Embryonic facial prominence (tissue), 1 donor: ENCODE measurements around the gene CNOT9.
"Not testable (repeated sequence)": the region's sequence is repeated elsewhere in the genome, so short reads cannot be mapped to it uniquely, and the experiment has no call there.

ENCODE experiments used
- DNase-seq: peaks from one replicate; pipeline ENCODE4 v3.0.0-alpha.2; 2016; ENCODE audit errors: extremely low spot score

Gene CNOT9

DNA sequence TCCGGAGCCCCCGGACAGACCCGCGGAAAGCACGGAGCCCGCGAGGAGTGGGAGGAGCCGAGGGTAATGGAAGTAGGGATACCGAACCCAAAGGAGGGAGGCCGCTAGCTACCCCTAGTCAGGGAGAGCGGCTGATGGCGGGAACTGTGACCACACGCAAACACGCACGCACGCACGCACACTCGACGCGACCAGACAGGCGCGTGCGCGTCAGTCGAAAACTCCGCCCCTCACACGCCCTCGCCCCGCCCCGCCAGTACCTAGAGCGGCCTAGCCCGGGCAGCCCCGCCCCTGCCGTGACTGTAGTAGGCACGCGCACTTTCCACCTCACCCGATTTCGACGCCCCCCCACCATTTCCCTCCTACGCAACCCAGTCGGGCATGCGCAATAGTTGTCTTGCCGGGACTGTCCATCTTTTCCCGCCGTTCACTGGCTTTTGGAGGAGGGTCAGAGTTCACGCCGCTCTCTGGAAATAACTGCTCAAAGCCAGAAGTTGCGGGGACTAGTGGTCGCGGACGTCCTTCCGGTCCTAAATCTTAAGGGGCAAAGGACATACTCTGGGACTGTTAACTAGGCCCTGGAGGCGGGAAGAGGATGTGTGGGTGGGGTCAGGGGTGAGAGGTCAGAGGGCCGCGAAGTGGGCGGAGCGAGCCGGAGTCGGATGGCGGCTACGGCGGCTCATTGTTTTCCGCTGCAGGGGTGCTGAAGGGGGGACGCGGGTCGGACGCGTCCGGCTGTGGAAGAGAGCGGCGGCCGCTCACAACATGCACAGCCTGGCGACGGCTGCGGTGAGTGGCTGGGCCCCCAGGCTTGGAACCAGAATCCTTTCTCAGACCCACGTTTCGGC, at the start of gene CNOT9, which contains the start of gene USP37:
CNOT9 (plus strand) TSS at position 650 of the 848 bp plus-strand sequence; CDS start at position 766, 116 bp downstream.
USP37 (minus strand) TSS at position 162 of the 848 bp plus-strand sequence. CDS start 9,698 bp downstream, outside the sequence.
- DNase-seq: peak; percentile 99

DNA sequence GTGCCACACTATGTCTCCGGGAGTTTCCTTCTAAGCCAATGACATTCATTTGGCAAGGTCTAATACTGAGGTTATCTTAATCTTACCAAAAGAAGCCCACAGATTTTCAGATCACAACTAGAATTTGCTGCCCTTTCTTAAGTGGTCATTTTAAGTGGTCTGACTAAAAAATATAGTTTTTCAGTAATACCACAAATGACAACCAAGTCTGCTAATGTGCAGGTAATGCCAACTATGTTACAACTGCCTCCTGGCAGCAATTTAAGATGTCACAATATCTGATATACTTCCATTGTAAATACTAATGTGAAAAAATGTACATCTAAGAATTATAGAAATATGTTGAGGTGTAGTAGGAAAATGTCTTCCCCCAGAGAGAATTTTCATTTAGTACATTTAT, 49.8 kb upstream of the CNOT9 start:
- no peak for DNase-seq

DNA sequence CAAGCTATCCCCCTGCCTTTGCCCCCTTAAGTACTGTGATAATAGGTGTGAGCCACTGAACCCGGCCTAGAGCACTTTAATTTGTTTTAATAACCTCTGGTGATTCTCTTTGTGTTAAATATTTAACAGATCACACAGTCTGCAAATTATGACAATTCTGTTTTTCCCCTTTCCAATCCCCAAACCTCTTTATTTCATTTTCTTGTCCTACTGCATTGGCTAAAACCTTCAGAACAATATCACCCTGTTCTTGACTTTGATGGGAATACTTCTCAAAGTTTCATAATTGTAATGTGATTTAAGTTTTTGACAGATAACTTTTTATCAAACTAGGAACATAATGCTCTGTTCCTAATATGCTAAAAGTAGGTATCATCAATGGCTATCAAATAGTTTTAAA, 45.0 kb upstream of the CNOT9 start:
- no peak for DNase-seq

DNA sequence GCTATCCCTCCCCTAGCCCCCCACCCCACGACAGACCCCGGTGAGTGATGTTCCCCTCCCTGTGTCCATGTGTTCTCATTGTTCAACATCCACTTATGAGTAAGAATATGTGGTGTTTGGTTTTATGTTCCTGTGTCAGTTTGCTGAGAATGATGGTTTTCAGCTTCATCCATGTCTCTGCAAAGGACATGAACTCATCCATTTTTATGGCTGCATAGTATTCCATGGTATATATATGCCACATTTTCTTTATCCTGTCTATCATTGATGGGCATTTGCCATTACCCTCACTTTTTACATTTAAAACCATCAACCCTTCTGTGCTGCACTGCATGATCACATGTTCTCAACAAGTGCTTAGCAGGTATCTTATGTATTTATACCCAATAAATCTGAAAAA, 40.2 kb upstream of the CNOT9 start:
- DNase-seq: not testable (repeated sequence)

- no peak for DNase-seq
Measured at GRCh38 chr2:218529990-218530389, 38.6 kb upstream of the CNOT9 start.

GRCh38 chr2:218536804-218537494, 31.7 kb upstream of the CNOT9 start:
- DNase-seq: no peak

GRCh38 chr2:218540015-218540414, 28.6 kb upstream of the CNOT9 start:
- DNase-seq: no peak

DNA sequence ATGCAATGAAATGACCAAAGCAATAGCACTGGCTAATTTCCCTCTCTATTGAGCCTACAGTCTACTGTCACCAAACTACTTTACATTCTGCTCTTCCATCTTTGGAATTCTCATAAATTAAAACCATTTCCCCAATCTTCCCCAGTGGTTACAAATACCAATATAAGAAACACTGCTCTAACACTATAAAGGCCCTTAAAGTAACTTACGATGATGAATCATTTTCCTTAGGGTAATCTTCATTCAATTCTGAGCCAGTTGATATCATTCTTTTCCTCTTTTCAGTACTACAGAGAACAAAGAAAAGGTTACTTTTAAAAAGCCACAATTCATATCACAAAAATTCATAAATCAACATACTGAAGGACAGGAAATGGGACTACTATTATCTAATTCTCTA, 22.6 kb upstream of the CNOT9 start:
- DNase-seq: no peak

DNA sequence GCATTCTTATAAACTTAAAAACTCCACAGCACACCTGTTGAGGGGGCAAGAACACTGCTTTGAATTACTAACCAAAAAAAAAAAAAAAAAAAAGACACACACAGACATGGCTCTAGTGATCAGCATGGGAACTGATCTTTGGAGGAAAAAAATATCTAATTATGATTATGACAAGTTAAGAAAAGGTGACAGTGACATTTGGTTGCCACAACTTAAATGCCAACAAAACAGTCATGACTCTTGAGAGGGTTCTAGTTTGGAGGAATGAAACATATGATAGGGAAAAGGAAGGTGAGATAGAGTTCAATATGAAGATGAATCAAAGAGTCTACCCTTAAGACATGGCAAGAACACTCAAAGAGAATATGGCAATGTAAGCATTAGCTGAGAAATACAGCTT, 21.1 kb upstream of the CNOT9 start:
- no peak for DNase-seq

DNA sequence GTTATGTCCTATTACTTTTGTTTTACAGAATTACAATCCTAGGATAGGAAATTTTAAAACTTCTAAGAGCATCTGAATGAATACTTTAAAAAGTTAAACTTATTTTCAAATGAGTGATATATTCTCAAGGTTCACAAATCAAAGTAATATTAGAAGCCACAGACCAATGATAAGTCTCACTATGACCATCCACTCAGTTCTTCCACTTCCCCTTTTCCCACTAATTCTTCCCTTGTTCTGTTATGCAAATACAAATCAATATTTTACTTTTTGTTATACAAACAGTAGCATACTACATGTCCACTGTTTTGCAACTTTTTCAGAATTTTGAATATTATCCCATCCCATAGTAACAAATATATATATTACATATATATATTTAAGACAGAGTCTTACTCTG, 20.7 kb upstream of the CNOT9 start:
- DNase-seq: no peak

GRCh38 chr2:218554225-218554624, 14.4 kb upstream of the CNOT9 start:
- DNase-seq: not testable (repeated sequence)

DNA sequence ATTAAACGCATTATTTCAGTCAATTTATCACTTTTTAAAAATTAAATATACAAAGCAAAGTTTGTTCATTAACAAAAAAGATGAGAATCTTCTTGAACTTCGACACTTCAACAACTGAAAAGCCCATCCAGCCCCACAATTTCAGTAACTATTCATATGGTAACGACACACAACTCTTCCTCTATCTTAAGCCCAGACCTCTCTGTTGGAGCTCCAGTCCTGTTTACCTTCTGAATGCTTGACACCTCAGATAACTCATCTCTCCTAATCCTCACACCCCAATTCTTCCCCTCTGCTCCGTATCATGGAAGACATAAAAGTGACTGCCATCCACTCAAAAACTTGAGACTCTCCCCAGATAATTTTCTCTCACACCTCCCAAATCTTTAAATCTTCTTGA, 13.1 kb upstream of the CNOT9 start:
- DNase-seq: no peak

GRCh38 chr2:218557941-218558340, 10.7 kb upstream of the CNOT9 start:
- no peak for DNase-seq

DNA sequence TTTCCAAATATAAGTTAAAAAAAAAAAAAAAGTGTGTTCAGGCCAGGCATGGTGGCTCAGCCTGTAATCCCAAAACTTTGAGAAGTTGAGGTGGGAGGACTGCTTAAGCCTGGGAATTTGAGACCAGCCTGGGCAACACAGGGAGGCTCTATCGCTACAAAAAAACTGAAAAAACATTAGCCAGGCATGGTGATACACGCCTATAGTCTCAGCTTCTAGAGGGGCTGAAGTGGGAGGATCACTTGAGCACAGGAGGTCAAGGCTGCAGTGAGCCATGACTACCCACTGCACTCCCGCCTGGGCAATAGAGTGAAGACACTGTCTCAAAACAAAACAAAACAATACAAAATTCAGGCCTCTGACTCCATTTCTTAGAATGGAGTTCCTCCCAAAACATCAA, 9.7 kb upstream of the CNOT9 start:
- no peak for DNase-seq

- DNase-seq: no peak
Measured at GRCh38 chr2:218564056-218564455, 4.6 kb upstream of the CNOT9 start.

- DNase-seq: no peak
Measured at GRCh38 chr2:218566296-218566695, 2.3 kb upstream of the CNOT9 start.

DNA sequence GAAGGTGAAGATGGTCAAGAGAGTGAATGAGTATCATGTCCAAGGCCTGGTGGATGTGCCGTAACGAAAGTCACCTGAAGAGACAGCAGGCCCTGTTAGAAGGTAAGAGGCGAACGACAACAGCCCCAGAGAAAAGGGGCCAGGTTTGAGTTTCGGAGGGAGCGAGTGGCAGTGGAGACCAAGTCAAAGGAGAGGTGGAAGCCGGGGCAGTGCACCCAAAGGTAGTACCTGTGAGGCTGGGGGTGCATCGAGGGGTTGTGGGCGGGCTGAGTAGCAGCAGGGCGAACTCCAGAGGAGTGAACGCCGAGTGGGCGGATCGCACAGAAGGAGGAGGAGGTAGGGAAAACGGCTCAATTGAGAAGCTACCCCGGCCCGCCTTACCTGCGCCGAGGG, 846 bp upstream of the CNOT9 start:
- DNase-seq: no peak

DNA sequence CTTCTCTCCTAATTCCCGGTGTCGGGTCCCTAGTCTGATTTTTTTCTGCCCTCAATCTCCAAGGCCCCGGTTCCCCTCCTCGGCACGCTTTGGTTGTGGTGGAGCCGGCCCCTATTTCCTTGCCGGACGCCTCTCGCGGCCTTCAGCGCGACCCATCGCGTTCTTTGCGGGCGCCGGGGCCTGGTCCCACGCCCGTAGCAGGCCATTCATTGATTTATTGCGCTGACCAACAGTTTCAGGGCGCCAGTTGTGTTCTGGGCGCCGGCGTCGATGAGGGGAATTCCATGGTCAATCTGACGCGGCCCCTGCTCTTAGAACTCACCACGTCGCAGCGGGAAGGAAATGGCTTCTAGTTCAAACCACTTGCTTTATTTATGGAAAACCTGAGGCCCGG, 396 bp downstream of the CNOT9 start:
- no peak for DNase-seq

- DNase-seq: no peak
Measured at GRCh38 chr2:218569661-218570500, 1.2 kb downstream of the CNOT9 start.

DNA sequence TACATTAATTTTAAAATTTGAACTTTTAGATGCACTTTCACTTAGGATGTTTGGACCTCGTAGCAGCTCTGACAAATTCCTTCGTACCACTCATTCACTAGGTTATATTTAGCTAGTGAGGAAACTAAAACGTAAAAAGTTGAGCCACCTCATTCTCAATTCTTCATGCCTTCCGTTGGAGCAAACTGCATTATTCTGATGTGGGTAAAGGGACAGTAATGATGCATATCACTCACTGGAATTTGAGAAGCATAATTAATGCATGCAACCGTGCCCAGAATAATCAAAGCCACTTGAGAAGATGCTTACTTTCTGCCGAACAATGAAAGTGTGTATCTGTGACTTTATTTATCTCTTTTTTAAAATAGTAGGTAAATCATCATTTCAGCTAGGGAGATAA, 2.2 kb downstream of the CNOT9 start:
- DNase-seq: no peak

DNA sequence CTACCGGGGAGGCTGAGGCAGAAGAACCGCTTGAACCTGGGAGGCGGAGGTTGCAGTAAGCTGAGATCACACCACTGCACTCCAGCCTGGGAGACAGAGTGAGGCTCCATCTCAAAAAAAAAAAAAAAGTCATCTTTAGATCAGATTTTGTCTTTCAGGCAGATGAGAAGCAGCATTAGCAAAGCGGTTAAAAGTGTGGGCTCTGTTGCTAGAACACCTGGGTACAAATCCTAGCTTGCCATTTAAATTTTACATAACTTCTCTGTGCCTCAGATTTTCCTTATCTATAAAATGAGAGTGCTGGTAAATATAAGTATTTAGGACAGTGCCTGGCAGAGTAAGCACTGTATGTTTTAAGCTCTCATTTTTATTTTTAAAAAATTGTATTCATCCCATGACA, 8.2 kb downstream of the CNOT9 start:
- DNase-seq: no peak
